ENCODE data around the gene BRME1. TPM values are rescaled to one million over a fixed set of nuclear protein-coding genes. Genes with fewer than 3 reads are reported as not detected.
A peak's percentile ranks its signal among the peaks of the same experiment; 100 is the strongest.

Gene BRME1
- total RNA-seq, 1 experiment from 2014 or later: 13.9 TPM

DNA sequence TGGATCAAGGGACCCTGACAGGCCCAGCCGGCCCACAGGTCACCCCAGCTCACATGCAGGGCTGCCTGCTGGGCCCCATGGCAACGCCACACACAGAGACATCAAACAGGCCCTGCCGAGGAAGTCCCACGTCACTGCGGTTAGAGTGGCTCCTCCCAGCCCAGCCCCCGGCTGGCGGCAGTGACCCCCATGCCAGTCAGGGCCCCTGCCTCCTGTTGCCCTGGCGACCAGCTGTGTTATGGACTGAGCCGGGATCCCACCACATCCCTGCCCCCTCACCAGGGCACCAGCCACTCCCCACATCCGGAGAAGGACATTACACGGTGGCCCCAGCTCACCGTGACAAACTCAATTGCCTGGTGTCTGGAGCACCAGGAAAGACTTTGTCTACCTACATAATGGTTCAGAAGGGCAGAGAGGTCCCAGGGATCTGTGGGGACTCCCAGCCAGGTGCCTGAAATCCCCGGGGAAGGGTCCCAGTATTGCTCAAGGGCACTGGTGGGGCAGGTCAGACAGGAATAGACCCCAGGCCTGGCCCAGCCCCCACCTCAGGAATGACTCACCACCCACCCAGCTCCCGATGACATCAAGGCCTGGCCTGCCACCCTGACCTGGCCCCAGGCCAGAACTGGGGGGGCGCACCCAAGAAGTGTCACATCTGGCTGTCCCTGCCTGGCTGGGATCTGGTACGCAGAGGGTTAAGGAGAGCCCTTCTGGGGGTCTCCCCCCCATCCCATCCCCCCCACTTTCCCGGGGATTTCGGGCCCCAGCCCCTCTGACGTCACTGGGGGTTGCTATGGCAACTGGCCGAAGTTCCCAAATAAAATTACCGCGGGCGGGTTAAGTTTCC, 59.1 kb downstream of the BRME1 start:
- ChIA-PET POLR2A (ENCODE audit: unreplicated experiment) (interaction anchor here (0.6 to 2.1 kb wide), 11 partner anchors 12 to 1266 kb away, joined by 4 to 38 read pairs (median 6); partner anchors contain the start of gene ZSWIM4), CTCF (interaction anchor here (0.5 to 0.7 kb wide), 2 partner anchors 10 to 14 kb away, joined by 6 read pairs; no protein-coding TSS in a partner anchor)
- H3K79me2 ChIP-seq (ENCODE audit: low read depth): peaks cover 13% of the 10 kb centered on the region
- peaks cover 75% of the 10 kb centered on the region for H3F3A ChIP-seq (ENCODE audit: insufficient read depth, low read depth)
- TF ChIP-seq, protein P1, sequence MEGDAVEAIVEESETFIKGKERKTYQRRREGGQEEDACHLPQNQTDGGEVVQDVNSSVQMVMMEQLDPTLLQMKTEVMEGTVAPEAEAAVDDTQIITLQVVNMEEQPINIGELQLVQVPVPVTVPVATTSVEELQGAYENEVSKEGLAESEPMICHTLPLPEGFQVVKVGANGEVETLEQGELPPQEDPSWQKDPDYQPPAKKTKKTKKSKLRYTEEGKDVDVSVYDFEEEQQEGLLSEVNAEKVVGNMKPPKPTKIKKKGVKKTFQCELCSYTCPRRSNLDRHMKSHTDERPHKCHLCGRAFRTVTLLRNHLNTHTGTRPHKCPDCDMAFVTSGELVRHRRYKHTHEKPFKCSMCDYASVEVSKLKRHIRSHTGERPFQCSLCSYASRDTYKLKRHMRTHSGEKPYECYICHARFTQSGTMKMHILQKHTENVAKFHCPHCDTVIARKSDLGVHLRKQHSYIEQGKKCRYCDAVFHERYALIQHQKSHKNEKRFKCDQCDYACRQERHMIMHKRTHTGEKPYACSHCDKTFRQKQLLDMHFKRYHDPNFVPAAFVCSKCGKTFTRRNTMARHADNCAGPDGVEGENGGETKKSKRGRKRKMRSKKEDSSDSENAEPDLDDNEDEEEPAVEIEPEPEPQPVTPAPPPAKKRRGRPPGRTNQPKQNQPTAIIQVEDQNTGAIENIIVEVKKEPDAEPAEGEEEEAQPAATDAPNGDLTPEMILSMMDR (conservative IDR thresholded peaks at IDR 0.05): no peak
- no peak for TF ChIP-seq EZH2 (IDR thresholded peaks at IDR 0.05; ENCODE audit: low read depth)
- peak overlapping the region; percentile 97 for H3K27ac ChIP-seq
- H3K4me2 ChIP-seq: peak overlapping the region; percentile 94
- H3K9me2 ChIP-seq (ENCODE audit: insufficient read depth): no peaks in the 10 kb centered on the region
- no peaks in the 10 kb centered on the region for H3K27me3 ChIP-seq (ENCODE audit: insufficient read depth, low read depth)
- BruUV-seq (replicated peaks): no TSS peak
- H3K4me1 ChIP-seq (replicated peaks; ENCODE audit: insufficient read depth): peaks cover 70% of the 10 kb centered on the region
- H2AFZ ChIP-seq: peak overlapping the region; percentile 61; the same call in 1 of the 2 replicates
- no peaks in the 10 kb centered on the region for H3K36me3 ChIP-seq (ENCODE audit: low read depth)
- no peaks in the 10 kb centered on the region for H3K9me3 ChIP-seq (ENCODE audit: insufficient read depth, low read depth)
- intact Hi-C loops (cut with micrococcal nuclease; ENCODE audit: unreplicated experiment): loop anchor here (1.0 to 10.0 kb wide), 3 partner anchors 7 to 1062 kb away; no protein-coding TSS in a partner anchor
- DNase-seq: peak; percentile 93 to 97
- 0 out of 2 replicates have a peak, but pooled peaks cover 1% of the 10 kb centered on the region for H4K20me1 ChIP-seq (ENCODE audit: insufficient read depth)
- peak overlapping the region; percentile 77 for H3K4me3 ChIP-seq

DNA sequence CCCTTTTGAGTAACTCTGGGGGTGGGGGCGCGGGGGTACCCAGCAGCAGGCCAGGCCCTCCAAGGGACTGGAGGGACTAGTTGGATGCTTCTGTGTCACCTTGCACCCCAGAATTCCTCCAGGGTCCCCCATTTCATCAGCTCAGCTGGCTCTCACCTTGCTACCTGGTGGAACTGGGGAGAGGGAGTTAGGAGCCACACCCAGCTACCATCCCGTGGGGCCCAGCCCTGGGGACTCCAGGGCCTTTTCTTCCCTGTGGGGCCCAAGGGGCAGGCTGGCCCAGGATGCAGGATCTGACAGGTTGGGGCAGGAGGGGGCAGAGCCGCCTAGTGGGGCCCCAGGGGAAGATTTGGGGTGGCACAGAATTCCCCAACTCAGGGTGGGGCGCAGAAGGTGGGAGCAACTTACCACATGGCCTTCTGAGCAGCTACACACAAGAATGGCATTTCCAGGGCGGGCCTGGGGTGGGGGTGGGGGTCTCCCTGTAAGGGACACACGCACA, 61.7 kb downstream of the BRME1 start:
- intact Hi-C loops (cut with micrococcal nuclease; ENCODE audit: unreplicated experiment): loop anchor here (10.0 kb wide), 1 partner anchor 1059 kb away; no protein-coding TSS in a partner anchor

More for the DNA sequence above, 61.7 kb downstream of the BRME1 start:
- H3K9me2 ChIP-seq (ENCODE audit: insufficient read depth): no peaks in the 10 kb centered on the region
- H3K4me2 ChIP-seq: peak overlapping the region; percentile 97
- DNase-seq: peak; percentile 53 to 86
- H3K79me2 ChIP-seq (ENCODE audit: low read depth): peaks cover 39% of the 10 kb centered on the region
- no peaks in the 10 kb centered on the region for H3K9me3 ChIP-seq (ENCODE audit: insufficient read depth, low read depth)
- H2AFZ ChIP-seq: no peak overlapping the region
- TF ChIP-seq EZH2 (IDR thresholded peaks at IDR 0.05; ENCODE audit: low read depth): no peak
- TF ChIP-seq, protein P1 (conservative IDR thresholded peaks at IDR 0.05): no peak
- H3K4me1 ChIP-seq (replicated peaks; ENCODE audit: insufficient read depth): peaks cover 62% of the 10 kb centered on the region
- peaks cover 12% of the 10 kb centered on the region; the same call in 1 of the 2 replicates for H4K20me1 ChIP-seq (ENCODE audit: insufficient read depth)
- BruUV-seq (replicated peaks): TSS peak; percentile 13
- peak overlapping the region; percentile 89 for H3K27ac ChIP-seq
- CTCF ChIA-PET: no interaction called here
- peak overlapping the region; percentile 25; the same call in 1 of the 2 replicates for H3K4me3 ChIP-seq
- POLR2A ChIA-PET (ENCODE audit: unreplicated experiment): interaction anchor here (0.6 to 1.3 kb wide), 12 partner anchors 10 to 590 kb away, joined by 3 to 27 read pairs (median 4); partner anchors contain the start of gene ZSWIM4
- H3K27me3 ChIP-seq (ENCODE audit: insufficient read depth, low read depth): no peaks in the 10 kb centered on the region
- H3F3A ChIP-seq (ENCODE audit: insufficient read depth, low read depth): peaks cover 78% of the 10 kb centered on the region
- no peaks in the 10 kb centered on the region for H3K36me3 ChIP-seq (ENCODE audit: low read depth)
